A549 (cell line): ENCODE measurements around the gene ABCC1. TPM values are rescaled to one million over a fixed set of nuclear protein-coding genes. Genes with fewer than 3 reads are reported as not detected.

Source experiments
- ATAC-seq, 2 experiments: fragments of 200-7000 bp in 1 of 2; fragments of >200 bp in 1 of 2; cut with Nextera tagmentation in 1 of 2; cut with Tn5 transposase in 1 of 2; 3 replicates each; pipeline versions ENCODE4 v1.8.0 to v1.9.1; 2018 to 2020; ENCODE audit warnings: mild to moderate bottlenecking in 1 of 2, moderate library complexity in 1 of 2
- CTCF ChIA-PET: fragments of 300-600 bp; sonication (Branson Sonifier 250); formaldehyde crosslinking; extraction: SDS; loops from one replicate; lab custom pipeline; 2021; ENCODE audit warnings: antibody characterized with exemption, inconsistent platforms; lab: Yijun Ruan, JAX
- POLR2A ChIA-PET: fragments of 350-600 bp; formaldehyde crosslinking; extraction: SDS; loops from one replicate; lab custom pipeline; 2021; ENCODE audit warnings: antibody characterized with exemption, inconsistent platforms; lab: Yijun Ruan, JAX
- DNase-seq, 2 experiments: peaks; one replicate each; pipeline versions ENCODE4 v3.0.0 to v3.0.0-alpha.2; 2011 to 2016; ENCODE audit warnings: low read depth in 1 of 2, low spot score in 1 of 2
- FAIRE-seq: peaks from 2 replicates; lab custom pipeline; 2011; peaks lifted over from hg19 to GRCh38; lab: Jason Lieb, UNC
- H3K27ac ChIP-seq, 2 experiments: fragments of >200 bp; sonication (Bioruptor Twin); formaldehyde crosslinking; 3 replicates each; pipeline ENCODE4 v1.5.1; 2016 to 2017
- H3K4me1 ChIP-seq: fragments of >200 bp; sonication (Bioruptor Twin); formaldehyde crosslinking; 3 replicates; pipeline ENCODE4 v1.6.1; 2016
- H3K4me2 ChIP-seq: fragments of >200 bp; sonication (Bioruptor Twin); formaldehyde crosslinking; 3 replicates; pipeline ENCODE4 v1.6.1; 2016
- H3K4me3 ChIP-seq: fragments of >200 bp; sonication (Bioruptor Twin); formaldehyde crosslinking; 3 replicates; pipeline ENCODE4 v1.5.1; 2016
- H3K9me3 ChIP-seq: fragments of >200 bp; sonication (Bioruptor Twin); formaldehyde crosslinking; 3 replicates; pipeline ENCODE4 v1.6.1; 2016
- BCL3 ChIP-seq: fragments of >200 bp; sonication (Bioruptor Twin); formaldehyde crosslinking; IDR thresholded peaks from 3 replicates; pipeline ENCODE4 v1.6.1; 2016
- BHLHE40 ChIP-seq: IDR thresholded peaks from 2 replicates; pipeline ENCODE4 v1.6.1; 2012; ENCODE audit warnings: low read depth, low read length, inconsistent platforms
- CEBPB ChIP-seq, 2 experiments: fragments of >200 bp in 1 of 2; sonication (Bioruptor Twin) in 1 of 2; formaldehyde crosslinking in 1 of 2; IDR thresholded peaks; 2 replicates each; pipeline ENCODE4 v1.6.1; 2012 to 2016
- EHF ChIP-seq: fragments of 250-450 bp; sonication (Bioruptor Pico); IDR thresholded peaks from 2 replicates; pipeline ENCODE4 v1.5.0; 2020; ENCODE audit warnings: mild to moderate bottlenecking
- EHMT2 ChIP-seq: fragments of 200-600 bp; sonication (generic); IDR thresholded peaks from 2 replicates; pipeline ENCODE4 v1.6.1; 2016; ENCODE audit warnings: antibody characterized with exemption, low read depth, mild to moderate bottlenecking, moderate library complexity
- EP300 ChIP-seq, 2 experiments: fragments of >200 bp; sonication (Bioruptor Twin); formaldehyde crosslinking; IDR thresholded peaks; 2 replicates in 1 of 2; 3 replicates in 1 of 2; pipeline ENCODE4 v1.6.1; 2016 to 2017
- HDAC2 ChIP-seq: fragments of 200-600 bp; sonication (generic); IDR thresholded peaks from 2 replicates; pipeline ENCODE4 v1.6.1; 2016
- KDM1A ChIP-seq: fragments of 200-600 bp; sonication (generic); IDR thresholded peaks from 2 replicates; pipeline ENCODE4 v1.6.1; 2016; ENCODE audit warnings: low read depth, mild to moderate bottlenecking
- KDM5A ChIP-seq: fragments of 200-600 bp; sonication (generic); IDR thresholded peaks from 2 replicates; pipeline ENCODE4 v1.6.1; 2016; ENCODE audit warnings: antibody characterized with exemption, mild to moderate bottlenecking
- NPAS2 ChIP-seq: fragments of 250-450 bp; sonication (Bioruptor Pico); IDR thresholded peaks from 2 replicates; pipeline ENCODE4 v1.8.0; 2022; ENCODE audit warnings: mild to moderate bottlenecking, moderate library complexity, borderline replicate concordance
- POLR2AphosphoS2 ChIP-seq: conservative IDR thresholded peaks from 2 replicates; pipeline ENCODE4 v1.6.1; 2012; ENCODE audit warnings: low read length, improper control_type of control experiment, inconsistent platforms
- RAD21 ChIP-seq, 2 experiments: fragments of >200 bp in 1 of 2; sonication (Bioruptor Twin) in 1 of 2; formaldehyde crosslinking in 1 of 2; IDR thresholded peaks in 1 of 2; conservative IDR thresholded peaks in 1 of 2; 2 replicates in 1 of 2; 3 replicates in 1 of 2; pipeline ENCODE4 v1.6.1; 2012 to 2018; ENCODE audit warnings: inconsistent platforms in 1 of 2
- RARB ChIP-seq: fragments of 250-450 bp; sonication (Bioruptor Pico); IDR thresholded peaks from 2 replicates; pipeline ENCODE4 v1.8.0; 2021; ENCODE audit warnings: mild to moderate bottlenecking, moderate library complexity
- RCOR1 ChIP-seq: fragments of 150-350 bp; IDR thresholded peaks from 2 replicates; pipeline ENCODE4 v1.6.1; 2014; ENCODE audit warnings: antibody characterized with exemption, low read length, low read depth
- RFX5 ChIP-seq: fragments of 450-650 bp; IDR thresholded peaks from 2 replicates; pipeline ENCODE4 v1.7.1; 2014; ENCODE audit warnings: antibody characterized with exemption, mild to moderate bottlenecking, moderate library complexity
- SMC3 ChIP-seq: fragments of >200 bp; sonication (Bioruptor Twin); formaldehyde crosslinking; IDR thresholded peaks from 3 replicates; pipeline ENCODE4 v1.6.1; 2018; ENCODE audit warnings: inconsistent platforms
- ZSCAN20 ChIP-seq: fragments of 250-450 bp; sonication (Bioruptor Pico); IDR thresholded peaks from 2 replicates; pipeline ENCODE4 v1.8.0; 2022; ENCODE audit warnings: mild to moderate bottlenecking, moderate library complexity
- WGBS: methylation state at CpG from one replicate; pipeline ENCODE4 v1.1.6; 2017; ENCODE audit errors: missing lambda C conversion rate; 5-methylcytosine and 5-hydroxymethylcytosine counted together
- polyA plus RNA-seq, 4 experiments: library from polyadenylated mRNA; depleted of rRNA in 3 of 4; stranded (reverse); fragments of >200 nt; fragmentation: RNase III in 1 of 4; extraction: RNeasy Plus Mini Kit Qiagen cat#74134 plus additional on column Dnase treatment in 1 of 4; gene quantifications; 2 replicates in 3 of 4; 3 replicates in 1 of 4; pipeline ENCODE4 v1.2.3, GENCODE V29; 2011 to 2017
- TF ChIP-seq, protein P1 (sequence below): fragments of 150-350 bp; IDR thresholded peaks from 2 replicates; pipeline ENCODE4 v1.6.1; 2014; ENCODE audit warnings: low read depth, mild to moderate bottlenecking, low read length
- TF ChIP-seq, protein P2 (sequence below): fragments of >200 bp; sonication (Bioruptor Twin); formaldehyde crosslinking; IDR thresholded peaks from 2 replicates; pipeline ENCODE4 v1.6.1; 2016
- TF ChIP-seq, protein P3 (sequence below): IDR thresholded peaks from 2 replicates; pipeline ENCODE4 v1.6.1; 2012; ENCODE audit warnings: low read depth, borderline replicate concordance
- TF ChIP-seq, protein P4 (sequence below): fragments of 200-600 bp; sonication (generic); IDR thresholded peaks from 2 replicates; pipeline ENCODE4 v1.6.1; 2016; ENCODE audit warnings: antibody characterized with exemption, mild to moderate bottlenecking, moderate library complexity

The ABCC1 gene
- polyA plus RNA-seq, 2 of the 4 experiments (the other 2 are of a cell fraction): 56.5 to 93.8 TPM

- FAIRE-seq (no peak), ATAC-seq (peak; percentile 83 to 88), DNase-seq (peak; percentile 23 to 75)
- POLR2A ChIA-PET: interaction anchor here (0.9 to 1.4 kb wide), 2 partner anchors 187 to 199 kb away, joined by 3 read pairs; no protein-coding TSS in a partner anchor
- WGBS: 59% methylated on average over 19 of the region's 19 CpGs
- no peaks in the 10 kb centered on the region for H3K9me3 ChIP-seq
- TF ChIP-seq EHF (CRISPR knock-in tag): peak; percentile 31; the same call in 1 of the 2 replicates
- 0 out of 3 replicates have a peak, but pooled peaks have one; percentile 13 for TF ChIP-seq SMC3
- TF ChIP-seq, protein P1, sequence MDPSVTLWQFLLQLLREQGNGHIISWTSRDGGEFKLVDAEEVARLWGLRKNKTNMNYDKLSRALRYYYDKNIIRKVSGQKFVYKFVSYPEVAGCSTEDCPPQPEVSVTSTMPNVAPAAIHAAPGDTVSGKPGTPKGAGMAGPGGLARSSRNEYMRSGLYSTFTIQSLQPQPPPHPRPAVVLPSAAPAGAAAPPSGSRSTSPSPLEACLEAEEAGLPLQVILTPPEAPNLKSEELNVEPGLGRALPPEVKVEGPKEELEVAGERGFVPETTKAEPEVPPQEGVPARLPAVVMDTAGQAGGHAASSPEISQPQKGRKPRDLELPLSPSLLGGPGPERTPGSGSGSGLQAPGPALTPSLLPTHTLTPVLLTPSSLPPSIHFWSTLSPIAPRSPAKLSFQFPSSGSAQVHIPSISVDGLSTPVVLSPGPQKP: no peak
- no peak for TF ChIP-seq RFX5
- TF ChIP-seq EP300 (IDR thresholded peaks at IDR 0.05): peak in 1 of 2 experiments; percentile 20; a peak in 1 of 5 replicates
- TF ChIP-seq RAD21 (conservative IDR thresholded peaks at IDR 0.05 in 1 of 2, IDR thresholded peaks at IDR 0.05 in 1 of 2): peak in 1 of 2 experiments; percentile 13; a peak in 1 of 5 replicates
- H3K4me2 ChIP-seq: peak overlapping the region; percentile 64
- peaks cover 44% of the 10 kb centered on the region for H3K4me1 ChIP-seq
- CTCF ChIA-PET: interaction anchor here (0.7 to 1.6 kb wide), 5 partner anchors 11 to 297 kb away, joined by 3 to 5 read pairs (median 4); no protein-coding TSS in a partner anchor
- peak overlapping the region; percentile 67 to 73; a peak in 5 of 6 replicates for H3K27ac ChIP-seq
- H3K4me3 ChIP-seq: no peak overlapping the region
These were observed 124.8 kb downstream of the ABCC1 start for GRCh38 chr16:16073891-16074881.

DNA sequence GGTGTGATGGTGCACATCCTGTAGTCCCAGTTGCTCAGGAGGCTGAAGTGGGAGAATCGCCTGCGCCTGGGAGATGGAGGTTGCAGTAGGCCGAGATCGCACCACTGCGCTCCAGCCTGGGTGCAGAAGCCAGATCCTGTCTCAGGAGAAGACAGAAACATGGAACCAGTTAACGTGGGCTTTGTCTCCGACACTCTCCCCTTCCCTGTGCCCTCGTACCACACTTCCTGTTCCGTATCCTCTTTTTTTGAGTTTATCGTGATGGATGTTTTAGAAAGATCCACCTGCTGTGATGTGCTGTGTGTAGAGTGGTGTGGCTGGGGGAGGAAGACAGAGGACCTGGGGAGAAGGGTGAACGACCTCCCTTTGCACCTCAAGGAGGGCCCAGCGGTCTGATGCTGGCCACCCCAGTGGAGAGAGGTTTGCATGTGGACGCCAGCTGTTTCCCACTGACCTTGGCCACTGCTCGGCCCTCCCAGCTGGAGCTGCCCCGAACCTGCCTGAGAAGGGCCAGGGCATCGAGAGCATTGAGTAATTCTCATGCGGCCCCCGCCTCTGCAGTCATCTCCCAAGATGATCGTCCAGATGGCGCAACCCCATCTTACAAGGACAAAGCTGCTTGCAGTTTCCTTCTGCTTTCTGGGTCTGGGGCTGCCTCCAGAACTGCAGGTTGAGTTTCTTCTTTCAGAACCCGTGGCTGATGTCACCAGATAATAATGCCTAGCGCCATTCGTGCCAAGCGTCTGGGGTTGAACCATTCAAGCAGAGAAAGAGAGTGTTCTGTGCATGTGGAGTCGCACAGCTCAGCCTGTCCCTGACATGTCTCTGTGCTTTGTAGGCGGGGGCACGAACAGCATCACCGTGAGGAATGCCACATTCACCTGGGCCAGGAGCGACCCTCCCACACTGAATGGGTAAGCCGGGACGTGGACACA is 126.3 kb downstream of the ABCC1 start:
- ChIA-PET POLR2A (interaction anchor here (0.9 kb wide), 1 partner anchor 201 kb away, joined by 3 read pairs; no protein-coding TSS in a partner anchor), CTCF (interaction anchor here (0.9 to 1.9 kb wide), 8 partner anchors 9 to 299 kb away, joined by 3 to 6 read pairs (median 4); no protein-coding TSS in a partner anchor)
- FAIRE-seq: no peak
- Histone ChIP-seq H3K4me2 (no peak overlapping the region), H3K27ac (peak overlapping the region; percentile 67 to 73; a peak in 4 of 6 replicates), H3K9me3 (no peaks in the 10 kb centered on the region), H3K4me3 (no peak overlapping the region), H3K4me1 (peaks cover 42% of the 10 kb centered on the region)
- ATAC-seq: no peak
- no peak for DNase-seq
- TF ChIP-seq, protein P2, sequence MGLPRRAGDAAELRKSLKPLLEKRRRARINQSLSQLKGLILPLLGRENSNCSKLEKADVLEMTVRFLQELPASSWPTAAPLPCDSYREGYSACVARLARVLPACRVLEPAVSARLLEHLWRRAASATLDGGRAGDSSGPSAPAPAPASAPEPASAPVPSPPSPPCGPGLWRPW: no peak
- TF ChIP-seq CEBPB (IDR thresholded peaks at IDR 0.05): peak in 1 of 2 experiments; percentile 11; a peak in 1 of 4 replicates
- TF ChIP-seq POLR2AphosphoS2: peak; percentile 60; the same call in 1 of the 2 replicates
- WGBS: 92% methylated on average over 31 of the region's 31 CpGs

DNA sequence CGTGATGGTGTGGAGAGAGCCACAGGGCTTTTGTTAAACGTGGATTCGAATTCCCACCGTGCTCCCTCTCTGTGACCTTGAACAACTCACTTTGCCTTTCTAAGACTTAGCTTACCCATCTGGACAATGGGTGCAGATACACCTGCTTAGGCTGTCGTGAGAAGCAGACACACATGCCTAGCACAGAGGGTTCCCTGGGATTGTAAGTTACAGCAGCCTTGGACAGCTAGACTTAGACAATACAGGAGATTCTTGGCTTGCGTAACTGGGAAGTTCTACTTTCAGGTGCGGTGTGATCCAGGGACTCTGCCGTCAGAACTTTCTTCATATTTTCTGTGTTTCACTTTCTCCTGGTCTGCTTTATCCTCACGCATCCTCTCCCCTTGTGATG is 127.0 kb downstream of the ABCC1 start:
- Histone ChIP-seq H3K4me2 (no peak overlapping the region), H3K9me3 (no peaks in the 10 kb centered on the region), H3K27ac (peak overlapping the region in 1 of 2 experiments; percentile 73; a peak in 2 of 6 replicates), H3K4me1 (peaks cover 40% of the 10 kb centered on the region), H3K4me3 (no peak overlapping the region)
- POLR2A ChIA-PET: no interaction called here
- CTCF ChIA-PET: interaction anchor here (0.9 to 1.9 kb wide), 7 partner anchors 9 to 253 kb away, joined by 3 to 6 read pairs (median 4); no protein-coding TSS in a partner anchor
- ATAC-seq (no peak), FAIRE-seq (no peak), DNase-seq (no peak)
- 95% methylated on average over 9 of the region's 9 CpGs for WGBS
- TF ChIP-seq, protein P3, sequence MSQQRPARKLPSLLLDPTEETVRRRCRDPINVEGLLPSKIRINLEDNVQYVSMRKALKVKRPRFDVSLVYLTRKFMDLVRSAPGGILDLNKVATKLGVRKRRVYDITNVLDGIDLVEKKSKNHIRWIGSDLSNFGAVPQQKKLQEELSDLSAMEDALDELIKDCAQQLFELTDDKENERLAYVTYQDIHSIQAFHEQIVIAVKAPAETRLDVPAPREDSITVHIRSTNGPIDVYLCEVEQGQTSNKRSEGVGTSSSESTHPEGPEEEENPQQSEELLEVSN: no peak
- TF ChIP-seq KDM5A (no peak), KDM1A (peak; percentile 80), CEBPB (IDR thresholded peaks at IDR 0.05) (peak; percentile 13 to 40; a peak in 2 of 4 replicates), RARB (CRISPR knock-in tag) (no peak), POLR2AphosphoS2 (no peak), RCOR1 (no peak), ZSCAN20 (CRISPR knock-in tag) (no peak), BCL3 (no peak), HDAC2 (no peak), BHLHE40 (no peak), EHMT2 (no peak), NPAS2 (CRISPR knock-in tag) (no peak)
- TF ChIP-seq, protein P4, sequence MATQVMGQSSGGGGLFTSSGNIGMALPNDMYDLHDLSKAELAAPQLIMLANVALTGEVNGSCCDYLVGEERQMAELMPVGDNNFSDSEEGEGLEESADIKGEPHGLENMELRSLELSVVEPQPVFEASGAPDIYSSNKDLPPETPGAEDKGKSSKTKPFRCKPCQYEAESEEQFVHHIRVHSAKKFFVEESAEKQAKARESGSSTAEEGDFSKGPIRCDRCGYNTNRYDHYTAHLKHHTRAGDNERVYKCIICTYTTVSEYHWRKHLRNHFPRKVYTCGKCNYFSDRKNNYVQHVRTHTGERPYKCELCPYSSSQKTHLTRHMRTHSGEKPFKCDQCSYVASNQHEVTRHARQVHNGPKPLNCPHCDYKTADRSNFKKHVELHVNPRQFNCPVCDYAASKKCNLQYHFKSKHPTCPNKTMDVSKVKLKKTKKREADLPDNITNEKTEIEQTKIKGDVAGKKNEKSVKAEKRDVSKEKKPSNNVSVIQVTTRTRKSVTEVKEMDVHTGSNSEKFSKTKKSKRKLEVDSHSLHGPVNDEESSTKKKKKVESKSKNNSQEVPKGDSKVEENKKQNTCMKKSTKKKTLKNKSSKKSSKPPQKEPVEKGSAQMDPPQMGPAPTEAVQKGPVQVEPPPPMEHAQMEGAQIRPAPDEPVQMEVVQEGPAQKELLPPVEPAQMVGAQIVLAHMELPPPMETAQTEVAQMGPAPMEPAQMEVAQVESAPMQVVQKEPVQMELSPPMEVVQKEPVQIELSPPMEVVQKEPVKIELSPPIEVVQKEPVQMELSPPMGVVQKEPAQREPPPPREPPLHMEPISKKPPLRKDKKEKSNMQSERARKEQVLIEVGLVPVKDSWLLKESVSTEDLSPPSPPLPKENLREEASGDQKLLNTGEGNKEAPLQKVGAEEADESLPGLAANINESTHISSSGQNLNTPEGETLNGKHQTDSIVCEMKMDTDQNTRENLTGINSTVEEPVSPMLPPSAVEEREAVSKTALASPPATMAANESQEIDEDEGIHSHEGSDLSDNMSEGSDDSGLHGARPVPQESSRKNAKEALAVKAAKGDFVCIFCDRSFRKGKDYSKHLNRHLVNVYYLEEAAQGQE: no peak
